ENCODE results near the gene TERT.
"Not testable (repeated sequence)": the region's sequence is repeated elsewhere in the genome, so short reads cannot be mapped to it uniquely, and the experiment has no call there.

The TERT gene

DNA sequence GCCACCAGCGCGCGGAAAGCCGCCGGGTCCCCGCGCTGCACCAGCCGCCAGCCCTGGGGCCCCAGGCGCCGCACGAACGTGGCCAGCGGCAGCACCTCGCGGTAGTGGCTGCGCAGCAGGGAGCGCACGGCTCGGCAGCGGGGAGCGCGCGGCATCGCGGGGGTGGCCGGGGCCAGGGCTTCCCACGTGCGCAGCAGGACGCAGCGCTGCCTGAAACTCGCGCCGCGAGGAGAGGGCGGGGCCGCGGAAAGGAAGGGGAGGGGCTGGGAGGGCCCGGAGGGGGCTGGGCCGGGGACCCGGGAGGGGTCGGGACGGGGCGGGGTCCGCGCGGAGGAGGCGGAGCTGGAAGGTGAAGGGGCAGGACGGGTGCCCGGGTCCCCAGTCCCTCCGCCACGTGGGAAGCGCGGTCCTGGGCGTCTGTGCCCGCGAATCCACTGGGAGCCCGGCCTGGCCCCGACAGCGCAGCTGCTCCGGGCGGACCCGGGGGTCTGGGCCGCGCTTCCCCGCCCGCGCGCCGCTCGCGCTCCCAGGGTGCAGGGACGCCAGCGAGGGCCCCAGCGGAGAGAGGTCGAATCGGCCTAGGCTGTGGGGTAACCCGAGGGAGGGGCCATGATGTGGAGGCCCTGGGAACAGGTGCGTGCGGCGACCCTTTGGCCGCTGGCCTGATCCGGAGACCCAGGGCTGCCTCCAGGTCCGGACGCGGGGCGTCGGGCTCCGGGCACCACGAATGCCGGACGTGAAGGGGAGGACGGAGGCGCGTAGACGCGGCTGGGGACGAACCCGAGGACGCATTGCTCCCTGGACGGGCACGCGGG lies at the start of gene TERT:
TERT (minus strand) TSS at position 234 of the 815 bp plus-strand sequence; CDS start at position 155, 79 bp downstream.
- DNase-seq: no peak

DNA sequence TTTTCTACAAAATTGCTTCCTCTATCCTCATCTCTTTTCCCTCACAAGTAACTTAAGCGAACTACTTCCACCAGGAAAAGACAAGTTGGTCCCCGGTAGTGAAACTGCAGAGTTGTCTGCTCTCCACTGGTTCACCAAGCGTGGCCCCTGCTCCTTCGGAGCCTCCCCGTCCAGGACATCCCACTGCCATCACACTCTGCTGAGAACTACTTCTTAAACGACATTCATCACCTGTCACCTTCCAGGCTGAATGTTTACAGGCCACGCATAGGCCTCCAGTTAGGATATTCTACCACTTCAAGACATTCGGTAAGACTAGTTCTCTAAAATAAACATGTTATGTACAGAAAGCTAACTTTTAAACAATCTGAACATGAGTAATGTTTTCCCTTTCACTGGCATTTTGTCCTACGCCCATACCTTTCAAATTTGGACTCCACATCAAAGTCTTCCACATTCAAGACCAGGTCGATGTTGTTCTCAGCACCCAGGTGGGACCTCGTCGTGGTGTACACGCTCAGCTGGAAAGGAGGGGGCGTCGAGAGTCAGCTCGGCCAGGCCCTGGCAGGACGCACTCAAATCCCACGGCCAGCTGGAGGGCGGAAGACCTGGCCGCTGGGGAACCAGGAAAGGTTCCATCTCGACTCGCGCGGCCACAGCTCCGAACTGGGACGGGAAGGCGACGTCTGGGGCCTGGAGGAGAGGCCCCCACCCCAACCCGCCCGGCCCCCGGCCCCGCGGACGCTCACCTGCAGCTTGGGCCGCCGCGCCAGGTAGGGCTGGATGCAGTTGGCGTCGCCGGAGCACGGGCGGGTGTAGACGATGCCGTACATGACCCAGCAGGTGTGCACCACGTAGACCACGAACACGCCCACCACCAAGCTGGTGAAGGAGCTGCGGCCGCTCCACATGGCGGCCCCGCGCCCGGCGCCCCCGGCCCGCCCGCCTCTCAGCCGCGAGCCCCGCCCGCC lies 49.3 kb upstream of the TERT start:
- no peak for DNase-seq

DNA sequence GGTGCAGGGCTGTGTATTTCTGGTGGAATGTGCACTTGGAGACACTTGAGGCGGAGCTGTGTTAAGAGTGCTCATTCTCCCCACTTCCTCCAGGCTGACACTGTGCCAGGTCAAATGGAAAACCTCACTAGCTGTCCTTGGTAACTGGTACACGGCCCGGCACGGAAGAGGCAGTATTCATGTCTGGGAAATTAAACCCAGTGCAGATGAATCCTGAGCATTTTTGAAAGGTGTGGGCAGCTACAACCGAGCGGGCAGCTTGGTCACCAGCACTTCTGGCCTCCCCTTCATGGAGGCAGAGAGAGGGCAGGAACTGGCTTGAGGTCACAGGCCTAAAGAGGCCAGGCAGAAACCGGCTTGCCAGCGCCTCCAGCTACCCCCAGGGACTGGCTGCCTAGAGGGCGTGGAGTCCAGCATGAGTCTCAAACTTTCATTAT lies 48.5 kb upstream of the TERT start:
- no peak for DNase-seq

DNA sequence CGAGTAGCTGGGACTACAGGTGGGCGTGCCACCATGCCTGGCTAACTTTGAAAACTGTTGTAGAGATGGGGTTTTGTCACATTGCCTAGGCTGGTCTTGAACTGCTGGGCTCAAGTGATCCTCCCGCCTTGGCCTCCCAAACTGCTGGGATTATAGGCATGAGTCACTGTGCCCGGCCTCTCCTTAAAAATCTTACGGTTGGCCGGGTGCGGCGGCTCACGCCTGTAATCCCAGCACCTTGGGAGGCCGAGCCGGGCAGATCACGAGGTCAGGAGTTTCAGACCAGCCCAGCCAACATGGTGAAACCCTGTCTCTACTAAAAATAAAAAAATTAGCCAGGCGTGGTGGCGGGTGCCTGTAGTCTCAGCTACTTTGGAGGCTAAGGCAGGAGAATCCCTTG lies 47.8 kb upstream of the TERT start:
- DNase-seq: not testable (repeated sequence)

DNA sequence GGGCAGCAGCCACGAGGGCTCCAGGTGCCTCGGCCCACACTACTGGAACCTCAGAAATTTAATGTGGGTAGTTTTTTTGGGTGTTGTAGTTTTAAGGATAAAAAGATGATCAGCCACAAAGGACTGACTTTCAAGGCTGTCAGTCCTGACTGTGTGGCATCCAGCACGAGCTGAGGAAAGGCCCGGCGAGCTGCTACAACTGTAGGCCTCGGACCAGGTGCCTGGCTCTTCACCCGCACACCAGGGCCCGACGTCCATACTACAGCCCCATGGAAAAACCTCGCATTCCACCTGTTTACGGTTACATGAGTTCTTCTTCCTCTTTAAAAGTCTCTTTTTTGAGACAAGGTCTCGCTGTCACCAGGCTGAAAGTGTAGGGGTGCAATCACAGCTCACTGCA lies 47.4 kb upstream of the TERT start:
- no peak for DNase-seq

DNA sequence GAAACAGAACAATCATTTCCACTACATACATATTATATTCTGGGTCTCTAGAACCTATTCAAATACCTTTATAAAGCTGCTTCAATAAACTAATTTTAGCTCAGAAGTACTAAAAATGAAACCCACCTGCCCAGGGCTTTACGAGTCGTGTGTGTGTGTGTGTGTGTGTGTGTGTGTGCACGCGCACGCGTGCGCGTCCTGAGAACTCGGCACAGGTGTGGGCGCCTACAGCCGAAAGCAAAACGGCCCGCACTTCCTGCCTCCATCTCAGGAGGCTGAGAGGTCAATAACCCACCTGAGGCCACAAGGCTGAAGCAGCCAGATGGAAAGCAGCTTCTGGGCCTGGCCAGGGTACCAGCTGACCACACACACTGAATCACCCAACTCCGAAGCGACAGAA lies 47.0 kb upstream of the TERT start:
- no peak for DNase-seq

DNA sequence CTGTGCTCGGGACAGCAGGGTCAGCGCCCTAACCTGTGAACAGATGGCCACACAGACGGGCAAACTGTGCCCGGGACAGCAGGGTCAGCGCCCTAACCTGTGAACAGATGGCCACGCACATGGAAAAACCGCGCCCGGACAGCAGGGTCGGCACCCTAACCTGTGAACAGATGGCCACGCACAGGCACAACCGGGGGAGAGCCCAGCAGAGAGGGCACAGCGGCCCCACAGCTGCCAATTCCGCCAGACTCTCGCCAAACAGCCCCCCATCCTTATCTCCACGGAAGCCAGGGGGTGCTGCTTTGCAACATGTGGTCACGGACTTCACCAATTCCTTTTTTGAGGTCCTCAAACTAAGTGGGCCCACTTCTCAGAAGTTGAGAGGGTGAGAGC lies 44.9 kb upstream of the TERT start:
- DNase-seq: not testable (repeated sequence)

DNA sequence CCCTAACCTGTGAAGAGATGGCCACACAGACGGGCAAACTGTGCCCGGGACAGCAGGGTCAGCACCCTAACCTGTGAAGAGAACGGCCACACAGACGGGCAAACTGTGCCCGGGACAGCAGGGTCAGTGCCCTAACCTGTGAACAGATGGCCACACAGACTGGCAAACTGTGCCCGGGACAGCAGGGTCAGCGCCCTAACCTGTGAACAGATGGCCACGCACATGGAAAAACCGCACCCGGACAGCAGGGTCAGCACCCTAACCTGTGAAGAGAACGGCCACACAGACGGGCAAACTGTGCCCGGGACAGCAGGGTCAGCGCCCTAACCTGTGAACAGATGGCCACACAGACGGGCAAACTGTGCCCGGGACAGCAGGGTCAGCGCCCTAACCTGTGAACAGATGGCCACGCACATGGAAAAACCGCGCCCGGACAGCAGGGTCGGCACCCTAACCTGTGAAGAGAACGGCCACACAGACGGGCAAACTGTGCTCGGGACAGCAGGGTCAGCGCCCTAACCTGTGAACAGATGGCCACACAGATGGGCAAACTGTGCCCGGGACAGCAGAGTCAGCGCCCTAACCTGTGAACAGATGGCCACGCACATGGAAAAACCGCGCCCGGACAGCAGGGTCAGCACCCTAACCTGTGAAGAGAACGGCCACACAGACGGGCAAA lies 44.4 kb upstream of the TERT start:
- DNase-seq: not testable (repeated sequence)

DNA sequence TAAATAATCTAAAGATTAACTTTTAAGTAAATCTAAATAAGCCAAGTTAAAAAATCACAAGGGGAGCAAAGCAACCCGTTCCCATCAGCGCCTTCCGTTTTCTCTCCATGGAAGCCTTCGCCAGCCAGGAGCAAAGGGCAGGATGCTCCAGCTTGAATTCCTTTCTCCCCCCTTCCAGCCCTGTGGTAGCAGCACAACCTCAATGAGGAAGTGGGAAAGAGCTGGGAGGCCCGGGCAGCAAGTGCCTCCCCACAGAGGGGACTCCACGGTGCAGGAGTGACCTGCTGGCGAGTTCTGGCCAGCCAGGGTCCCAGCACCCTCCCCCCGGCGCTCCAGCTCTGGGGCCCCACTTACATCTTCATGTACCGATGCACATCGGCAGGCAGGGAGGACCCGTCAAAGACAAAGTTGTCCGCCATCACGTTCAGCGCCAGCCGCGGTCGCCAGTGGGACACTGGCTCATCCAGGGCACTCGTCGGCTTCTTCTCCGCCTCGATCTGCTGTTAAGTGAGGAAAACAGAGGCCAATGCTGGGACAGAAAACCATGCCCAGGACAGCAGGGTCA lies 43.7 kb upstream of the TERT start:
- DNase-seq: no peak

DNA sequence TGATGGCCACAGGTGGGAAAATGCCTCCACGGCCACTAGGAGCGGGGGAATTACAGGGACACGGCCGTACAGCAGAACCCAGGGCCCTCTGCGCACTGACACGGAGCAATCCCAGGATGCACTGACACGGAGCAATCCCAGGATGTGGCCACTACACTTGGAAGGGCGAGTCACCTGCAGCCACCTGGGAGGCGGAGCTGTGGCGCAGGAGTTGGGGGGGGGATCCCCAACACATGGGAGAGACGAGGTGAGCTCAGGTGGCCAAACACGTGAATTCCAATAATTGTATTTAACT lies 43.3 kb upstream of the TERT start:
- DNase-seq: no peak

DNA sequence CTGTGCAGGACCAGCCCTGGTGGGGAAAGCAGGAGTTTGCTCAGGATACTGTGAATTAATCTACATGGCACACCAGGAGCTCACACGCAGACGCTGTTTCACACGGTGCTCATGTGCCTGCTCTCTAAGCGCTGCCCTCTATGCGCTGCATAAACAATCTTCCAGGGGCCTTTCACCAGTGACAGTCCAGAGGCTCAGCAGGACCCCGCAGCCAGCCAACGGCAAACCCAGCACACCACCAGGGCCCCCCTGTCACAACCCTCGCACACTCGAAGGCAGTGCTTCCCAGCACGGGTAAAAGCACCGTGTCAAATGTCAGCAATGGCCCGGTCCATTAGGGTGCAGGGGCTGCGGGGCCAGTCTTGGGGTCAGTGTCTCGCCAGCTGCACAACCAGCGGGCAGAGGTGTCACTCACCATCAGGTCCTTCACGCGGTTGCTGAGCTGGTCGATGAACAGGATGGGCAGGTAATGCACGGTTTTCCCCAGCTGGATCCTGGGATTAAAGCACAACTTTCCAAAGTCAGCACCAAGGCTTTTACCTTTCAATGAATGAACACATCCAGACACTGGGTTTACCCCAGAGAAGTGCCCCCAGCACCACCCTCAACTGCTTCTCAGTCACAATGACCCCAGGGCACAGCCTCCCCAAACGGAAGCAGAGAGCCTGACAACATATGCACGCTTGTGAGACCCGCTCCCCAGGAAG lies 42.8 kb upstream of the TERT start:
- DNase-seq: no peak

DNA sequence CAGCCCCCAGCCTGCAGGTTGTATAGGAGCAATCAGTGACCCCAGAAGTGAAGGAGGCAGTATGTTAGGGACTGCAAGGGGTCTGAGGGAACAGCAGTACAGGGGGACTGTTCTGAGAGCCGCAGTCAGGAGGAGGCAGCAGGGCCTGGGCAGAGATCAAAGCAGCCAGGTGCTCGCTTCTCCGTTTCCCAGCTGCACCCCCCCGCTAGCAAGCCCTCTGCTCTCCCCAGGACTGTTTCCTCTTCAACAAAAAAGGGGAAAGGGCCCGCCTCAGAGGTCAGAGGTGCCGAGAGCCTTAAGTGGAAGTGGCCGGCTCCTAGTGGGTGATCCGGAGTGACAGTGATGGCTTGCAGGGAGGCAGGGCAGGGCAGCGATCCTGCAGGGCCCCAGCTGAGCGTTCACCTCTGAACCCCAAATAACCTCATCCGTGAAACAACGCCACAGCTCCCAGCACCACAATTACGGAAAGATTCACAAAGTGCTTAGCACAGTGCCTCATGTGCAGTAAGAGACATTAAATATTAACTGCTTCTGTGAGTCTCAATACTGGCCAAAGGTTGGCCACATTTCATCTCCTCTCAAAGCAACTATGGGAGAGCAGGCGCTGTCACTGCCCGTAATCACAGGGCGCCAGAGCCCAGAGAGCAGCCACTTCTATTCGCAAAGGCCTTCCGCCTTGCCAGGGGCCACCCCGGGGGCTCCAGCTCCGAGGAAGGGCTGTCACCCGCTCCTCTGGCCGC lies 42.1 kb upstream of the TERT start:
- no peak for DNase-seq

DNA sequence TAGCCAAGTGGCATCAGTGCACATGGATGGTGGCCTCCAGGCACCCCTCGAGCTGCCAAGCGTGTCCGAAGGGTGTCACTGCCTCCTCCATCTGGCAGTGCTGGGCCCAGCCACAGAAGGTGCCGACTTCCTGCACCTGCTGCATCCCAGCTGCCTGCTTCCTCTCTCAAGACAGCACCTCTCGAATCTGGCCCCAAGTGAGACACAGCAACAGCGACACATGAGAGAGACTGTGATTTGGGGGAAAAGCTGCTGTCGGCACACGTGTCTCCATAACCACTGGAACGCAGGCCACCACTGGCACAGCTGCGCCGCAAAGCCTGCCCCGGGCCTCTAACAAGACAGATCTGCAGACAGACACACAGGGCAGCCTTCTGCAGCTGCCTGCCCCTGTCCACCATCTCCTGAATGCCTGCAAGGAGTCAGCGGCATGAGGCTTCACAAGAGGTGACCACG lies 41.3 kb upstream of the TERT start:
- DNase-seq: no peak

DNA sequence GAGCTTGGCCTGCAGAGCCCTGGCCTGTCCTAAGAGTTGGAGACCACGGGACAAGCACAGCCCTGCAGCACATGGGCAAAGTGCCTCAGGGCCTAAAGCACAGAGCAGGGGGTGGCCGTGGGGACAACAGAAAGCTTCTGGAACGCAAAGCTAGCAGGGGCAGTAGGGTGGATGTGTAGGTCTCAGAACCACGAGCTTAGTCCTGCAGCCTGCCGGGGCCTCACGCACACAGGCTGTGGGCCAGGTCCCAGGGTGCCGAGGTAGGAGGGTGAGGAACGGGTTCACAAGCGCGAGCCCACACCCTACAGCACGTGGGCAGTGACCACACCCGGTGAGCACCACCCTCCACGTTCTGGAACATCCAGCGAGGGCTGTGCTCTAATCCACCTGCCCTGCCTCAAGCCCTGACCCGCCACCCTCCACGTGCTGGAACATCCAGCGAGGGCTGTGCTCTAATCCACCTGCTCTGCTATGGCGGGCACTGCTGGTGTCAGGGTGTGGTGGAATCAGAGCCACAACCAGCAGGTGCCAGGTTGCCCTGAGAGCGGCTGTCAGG lies 40.8 kb upstream of the TERT start:
- no peak for DNase-seq

DNA sequence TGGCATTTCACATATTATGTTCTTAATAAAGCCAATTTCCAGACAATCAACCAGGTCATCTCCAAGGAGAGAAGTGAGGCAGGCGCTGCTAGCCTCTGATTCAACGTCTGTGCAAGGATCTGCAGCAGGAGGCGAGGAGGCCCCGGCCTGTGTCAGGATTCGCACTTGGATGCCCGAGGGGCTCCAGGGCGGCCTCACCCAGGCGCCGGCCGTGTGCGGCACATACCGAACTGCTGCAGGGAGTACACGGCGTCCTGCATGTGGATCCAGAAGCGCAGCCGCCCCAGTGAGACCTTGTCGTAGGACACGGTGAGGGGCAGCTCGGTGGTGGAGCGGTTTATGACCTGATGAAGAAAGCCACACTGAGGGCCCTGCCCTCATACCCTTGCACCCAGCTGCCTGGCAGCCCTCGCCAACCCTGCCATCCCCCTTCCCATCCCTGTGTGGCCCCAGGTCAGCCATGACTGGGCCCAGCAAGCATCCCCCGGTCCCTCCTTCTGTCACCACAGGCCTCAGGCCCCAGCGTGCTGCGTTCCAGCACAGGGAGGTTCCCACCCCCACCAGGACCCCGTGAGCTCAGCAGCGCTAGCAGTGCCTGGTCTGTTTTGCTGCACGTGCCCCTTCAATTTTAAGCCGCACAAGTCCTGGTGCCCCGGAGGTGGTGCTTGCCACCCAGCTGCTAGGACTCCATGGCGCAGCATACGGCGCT lies 40.1 kb upstream of the TERT start:
- no peak for DNase-seq

DNA sequence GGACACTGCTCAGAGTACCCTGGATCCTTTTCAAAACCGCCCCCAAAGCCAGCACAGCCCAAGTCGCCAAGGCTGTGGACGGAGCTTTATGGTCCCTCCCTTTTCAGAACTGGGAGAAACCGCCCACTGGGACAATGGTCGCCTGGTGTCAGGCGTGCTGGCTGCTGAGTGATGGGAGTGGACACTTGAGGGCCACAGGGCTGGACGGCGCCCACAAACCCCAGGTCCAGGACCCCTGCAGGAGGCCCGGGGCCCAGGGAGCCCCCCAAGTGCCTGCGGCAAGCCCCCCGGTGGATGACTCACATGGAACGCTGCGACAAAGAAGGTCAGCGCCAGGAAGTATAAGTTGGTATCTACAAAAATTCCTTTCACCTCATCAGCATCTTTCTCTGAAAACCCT lies 39.1 kb upstream of the TERT start:
- no peak for DNase-seq

DNA sequence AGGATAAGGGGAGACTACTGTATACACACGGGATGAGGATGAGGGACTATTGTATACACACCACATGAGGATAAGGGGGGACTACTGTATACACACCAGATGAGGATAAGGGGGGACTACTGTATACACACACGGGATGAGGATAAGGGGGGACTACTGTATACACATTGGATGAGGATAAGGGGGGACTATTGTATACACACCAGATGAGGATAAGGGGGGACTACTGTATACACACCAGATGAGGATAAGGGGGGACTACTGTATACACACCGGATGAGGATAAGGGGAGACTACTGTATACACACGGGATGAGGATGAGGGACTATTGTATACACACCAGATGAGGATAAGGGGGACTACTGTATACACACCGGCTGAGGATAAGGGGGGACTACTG lies 38.4 kb upstream of the TERT start:
- DNase-seq: not testable (repeated sequence)

DNA sequence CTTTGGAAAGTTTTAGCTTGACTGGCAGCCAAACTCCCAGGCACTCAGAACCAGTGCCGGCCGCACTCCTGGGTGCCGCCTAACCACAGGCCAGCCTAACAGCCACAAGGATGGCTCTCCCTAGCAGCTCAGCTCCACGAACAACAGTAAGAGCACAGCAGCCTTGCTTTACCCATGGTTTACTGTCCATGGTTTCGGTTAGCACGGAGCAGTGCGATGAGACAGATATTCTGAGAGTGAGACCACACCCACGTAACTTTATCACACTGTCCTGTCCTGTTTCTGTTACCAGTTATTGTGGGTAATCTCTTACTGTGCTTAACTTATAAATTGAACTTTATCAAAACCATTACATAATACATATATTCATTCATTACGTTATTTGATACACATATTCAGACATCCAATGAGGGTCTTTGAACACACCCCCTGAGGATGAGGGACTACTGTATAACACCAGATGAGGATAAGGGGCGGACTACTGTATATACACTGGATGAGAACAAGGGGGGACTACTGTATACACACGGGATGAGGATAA lies 37.7 kb upstream of the TERT start:
- no peak for DNase-seq

DNA sequence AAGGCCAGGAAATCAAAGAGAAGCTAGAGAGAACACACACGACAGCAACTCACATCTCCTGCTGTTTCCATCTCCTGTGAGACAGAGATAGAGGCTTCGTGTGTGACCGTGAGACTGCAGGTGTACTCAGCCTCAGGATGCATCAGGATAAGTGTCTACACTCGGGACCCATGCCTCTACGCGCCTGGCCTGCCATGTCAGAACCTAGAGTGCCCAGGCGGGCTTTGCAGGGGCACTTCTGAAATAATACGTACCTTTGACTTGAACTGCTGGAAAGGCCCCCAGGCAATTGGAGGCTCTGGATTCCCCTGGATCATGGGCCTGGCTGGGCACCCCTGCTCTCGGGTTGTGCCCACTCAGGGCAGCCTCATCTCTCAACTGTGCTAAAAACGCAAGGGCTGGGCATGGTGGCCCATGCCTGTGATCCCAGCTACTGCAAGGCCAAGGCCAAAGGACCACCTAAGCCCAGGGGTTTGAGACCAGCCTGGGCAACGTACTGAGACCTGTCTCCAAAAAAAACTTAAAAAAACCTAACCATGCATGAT lies 37.1 kb upstream of the TERT start:
- no peak for DNase-seq
